Suppressor macrophage treated with lipopolysaccharide for 1 hour (primary cell): ENCODE data around the gene ZNF765.
A peak's percentile ranks its signal among the peaks of the same experiment; 100 is the strongest.
"Not testable (repeated sequence)": the region's sequence is repeated elsewhere in the genome, so short reads cannot be mapped to it uniquely, and the experiment has no call there.

ENCODE experiments used
- DNase-seq, 3 donors: peaks; one replicate each; pipeline ENCODE4 v3.0.0-alpha.2; 2020 to 2022

The ZNF765 gene

DNA sequence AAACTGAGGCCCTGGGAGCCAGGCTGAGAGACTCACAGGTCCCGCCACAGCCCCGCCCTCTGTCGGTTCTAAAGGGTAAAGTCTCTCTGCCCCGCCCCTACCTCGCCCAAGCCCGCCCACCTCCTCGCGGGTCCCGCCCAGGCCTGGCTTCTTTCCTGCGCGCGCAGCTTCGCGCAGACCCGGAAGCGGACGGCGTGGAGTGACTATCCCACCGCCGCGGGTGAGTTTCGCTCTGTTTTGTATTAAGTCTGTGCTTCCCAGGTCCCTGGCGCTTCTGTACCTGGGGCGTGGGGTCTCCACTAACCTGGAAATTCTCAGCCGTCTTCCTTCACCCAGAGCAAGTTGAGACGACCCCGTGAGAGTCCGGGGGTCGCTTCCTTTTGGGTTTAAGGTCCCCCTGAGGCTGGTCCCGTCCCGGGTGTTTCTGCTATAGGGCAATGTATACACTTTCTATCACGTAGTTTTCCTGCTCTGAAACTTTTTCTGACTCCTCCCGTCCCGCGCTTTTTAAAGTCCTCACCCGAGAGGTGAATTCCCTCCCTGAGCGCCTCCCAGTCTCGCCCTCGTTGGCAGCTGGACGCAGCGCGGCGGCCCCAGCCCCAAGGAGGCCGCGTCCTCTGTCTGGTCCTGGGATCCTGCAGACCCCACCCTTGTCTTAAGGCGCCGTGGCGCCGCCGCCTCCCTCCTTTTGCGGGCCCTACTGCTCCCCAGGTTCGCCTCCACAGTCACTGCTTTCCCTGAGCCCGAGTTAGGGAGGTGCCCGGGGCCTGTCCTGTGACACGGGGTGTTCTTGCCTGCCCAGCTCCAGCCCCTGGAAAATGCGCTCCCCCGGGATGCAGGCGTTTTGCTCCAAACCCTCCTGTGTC is at the start of gene ZNF765:
Gene ZNF765 (plus strand): TSS at position 176 of the 866 bp plus-strand sequence. CDS start 2,867 bp downstream, outside the sequence.
- peak; percentile 93 to 99 (median 98) for DNase-seq

DNA sequence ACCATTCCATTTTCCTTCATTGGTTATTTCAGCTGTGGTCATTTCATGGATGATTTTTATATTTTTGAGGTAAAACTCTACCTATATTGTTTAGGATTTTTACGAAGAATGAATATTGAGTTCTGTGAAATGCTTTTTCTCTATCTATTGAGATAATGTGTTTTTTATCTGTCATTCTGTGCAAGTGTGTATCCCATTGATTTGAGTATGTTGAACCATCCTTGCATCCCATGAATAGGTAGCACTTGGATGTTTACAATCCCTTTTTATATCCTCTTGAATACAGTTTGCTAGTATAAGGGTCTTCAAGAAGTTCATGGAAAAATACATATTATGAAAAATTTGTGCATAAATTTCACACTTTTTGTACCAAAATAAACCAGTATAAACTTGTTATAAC is 39.2 kb upstream of the ZNF765 start:
- no peak for DNase-seq

DNA sequence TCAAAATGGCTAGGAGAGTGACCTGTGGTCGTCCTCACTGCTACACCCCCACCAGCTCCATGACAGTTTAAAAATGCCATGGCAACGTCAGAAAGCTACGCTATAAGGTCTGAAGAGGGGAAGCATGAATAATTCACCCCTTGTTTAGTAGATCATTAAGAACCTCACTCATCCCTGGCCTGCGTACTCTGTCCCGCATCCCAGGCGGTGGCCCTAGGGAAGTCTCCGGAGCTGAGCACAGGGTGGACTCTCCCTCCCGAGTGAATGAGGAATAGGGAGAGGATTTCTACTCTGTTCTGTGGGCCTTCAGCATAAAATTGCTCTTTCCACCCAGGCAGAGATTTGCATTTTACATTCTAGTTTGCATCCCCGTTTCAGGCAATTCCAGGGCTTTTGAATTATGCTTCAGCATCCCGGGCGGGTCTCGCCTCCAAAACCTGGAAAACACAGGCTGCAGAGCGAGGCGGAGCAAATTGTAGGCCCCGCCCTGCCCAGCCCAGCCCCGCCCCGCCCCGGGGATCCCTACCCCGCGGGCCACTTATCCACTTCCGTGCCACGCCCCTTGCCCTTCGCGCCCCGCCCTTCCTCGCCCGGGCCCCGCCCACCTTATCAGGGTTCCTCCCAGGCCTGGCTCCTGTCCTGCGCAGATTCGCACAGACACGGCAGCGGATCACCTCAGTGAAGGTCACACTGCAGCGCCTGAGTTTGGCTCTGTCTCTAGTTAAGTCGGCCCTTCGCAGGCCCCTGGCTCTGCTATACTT is 36.9 kb upstream of the ZNF765 start:
- no peak for DNase-seq

DNA sequence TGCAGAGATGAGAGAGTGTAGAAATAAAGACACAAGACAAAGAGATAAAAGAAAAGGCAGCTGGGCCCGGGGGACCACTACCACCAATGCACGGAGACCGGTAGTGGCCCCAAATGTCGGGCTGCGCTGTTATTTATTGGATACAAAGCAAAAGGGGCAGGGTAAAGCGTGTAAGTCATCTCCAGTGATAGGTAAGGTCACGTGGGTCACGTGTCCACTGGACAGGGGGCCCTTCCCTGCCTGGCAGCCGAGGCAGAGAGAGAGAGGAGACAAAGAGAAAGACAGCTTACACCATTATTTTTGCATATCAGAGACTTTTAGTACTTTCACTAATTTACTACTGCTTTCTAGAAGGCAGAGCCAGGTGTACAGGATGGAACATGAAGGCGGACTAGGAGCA is 34.9 kb upstream of the ZNF765 start:
- DNase-seq, result not testable (repeated sequence)

DNA sequence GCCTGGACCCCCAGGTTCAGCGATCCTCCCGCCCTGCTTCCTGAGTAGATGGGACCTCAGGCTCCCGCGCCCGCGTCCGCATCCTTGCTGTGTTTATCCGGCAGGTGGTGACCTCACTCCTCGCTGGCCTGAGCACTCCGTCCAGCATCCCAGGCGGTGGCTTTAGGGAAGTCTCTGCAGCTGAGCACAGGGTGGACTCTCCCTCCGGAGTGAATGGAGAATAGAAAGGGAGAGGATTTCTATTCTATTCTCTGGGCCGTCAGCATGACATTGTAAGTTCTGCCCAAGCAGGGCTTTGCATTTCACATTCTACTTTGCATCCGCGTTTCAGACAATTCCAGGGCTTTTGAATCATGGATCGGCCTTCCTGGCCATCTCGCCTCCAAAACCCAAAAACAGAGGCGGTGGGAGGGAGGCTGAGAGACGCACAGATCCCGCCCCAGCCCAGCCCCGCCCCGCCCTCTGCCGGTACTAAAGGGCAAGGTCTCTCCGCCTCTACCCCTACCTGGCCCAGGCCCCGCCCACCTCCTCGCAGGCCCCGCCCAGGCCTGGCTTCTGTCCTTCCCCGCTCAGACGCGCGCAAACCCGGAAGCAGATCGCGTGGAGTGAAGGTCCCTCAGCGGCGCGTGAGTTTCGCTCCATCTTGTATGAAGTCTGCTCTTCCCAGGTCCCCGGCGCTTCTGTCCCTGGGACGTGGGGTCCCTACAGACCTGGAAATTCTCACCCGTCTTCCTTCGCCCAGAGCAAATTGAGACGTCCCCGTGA is 29.6 kb upstream of the ZNF765 start, which contains the start of gene ZNF525:
Gene ZNF525 (plus strand): TSS at position 572 of the 765 bp plus-strand sequence. CDS start 6,577 bp downstream, outside the sequence.
- peak; percentile 90 to 96 (median 92) for DNase-seq

DNA sequence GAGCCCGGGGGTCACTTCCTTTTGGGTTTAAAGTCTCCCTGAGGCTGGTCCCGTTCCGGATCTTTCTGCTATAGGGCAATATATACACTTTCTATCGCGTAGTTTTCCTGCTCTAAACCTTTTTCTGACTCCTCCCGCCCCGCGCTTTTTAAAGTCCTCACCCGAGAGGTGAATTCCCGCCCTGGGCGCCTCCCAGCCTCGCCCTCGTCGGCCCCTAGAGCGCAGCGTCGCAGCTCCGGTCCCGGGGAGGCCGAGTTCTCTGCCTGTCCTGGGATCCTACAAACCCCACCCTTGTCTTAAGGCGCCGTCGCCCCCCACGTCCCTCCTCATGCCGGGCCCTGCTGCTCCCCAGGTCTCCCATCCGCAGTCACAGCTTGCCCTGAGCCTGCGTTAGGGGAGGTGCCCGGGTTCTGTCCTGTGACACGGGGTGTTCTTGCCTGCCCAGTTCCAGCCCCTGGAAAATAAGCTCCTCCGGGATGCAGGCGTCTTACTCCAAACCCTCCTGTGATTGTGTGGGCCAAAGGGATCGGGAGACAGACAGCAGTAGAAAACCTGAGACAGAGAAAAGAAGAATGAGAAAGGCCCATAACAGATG is 29.0 kb upstream of the ZNF765 start:
- peak; percentile 42 to 70 (median 46) for DNase-seq

DNA sequence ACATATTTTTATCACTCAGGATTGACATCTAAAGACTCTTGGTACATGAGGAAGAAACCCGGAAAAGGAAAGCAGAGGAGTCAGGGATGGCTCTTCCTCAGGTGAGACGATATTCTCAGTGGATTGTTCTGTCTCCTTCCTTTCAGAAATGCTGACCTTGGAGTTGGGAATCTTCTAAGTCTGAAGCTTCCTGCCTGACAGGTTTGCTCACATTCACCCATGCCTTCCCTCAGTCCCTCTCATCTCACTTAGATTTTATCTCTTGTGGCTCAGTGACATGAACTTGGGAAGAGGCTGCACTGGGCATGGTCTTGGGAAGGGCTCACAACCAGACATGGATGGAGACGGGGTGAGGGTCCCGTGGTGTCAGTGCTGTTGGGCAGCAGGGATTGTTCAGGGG is 22.8 kb upstream of the ZNF765 start:
- no peak for DNase-seq

DNA sequence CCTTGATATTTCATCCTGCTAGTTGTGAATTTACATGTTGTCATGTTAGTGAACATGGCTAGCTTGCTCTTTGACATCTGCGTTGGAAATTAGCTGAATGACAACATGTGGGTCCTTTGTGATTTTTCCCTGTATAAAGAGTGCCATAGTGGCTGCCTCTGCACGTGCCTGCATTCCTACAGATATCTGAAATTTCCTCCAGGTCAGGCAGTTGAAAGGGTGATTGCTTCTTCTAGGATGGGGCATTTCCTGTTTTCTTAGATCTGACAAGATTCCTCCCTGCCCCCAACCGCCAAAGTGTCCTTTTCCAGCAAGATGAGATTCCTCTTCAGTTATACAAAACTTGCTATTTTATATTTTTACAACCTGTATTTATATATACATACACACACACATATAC is 20.7 kb upstream of the ZNF765 start:
- DNase-seq, result no peak

DNA sequence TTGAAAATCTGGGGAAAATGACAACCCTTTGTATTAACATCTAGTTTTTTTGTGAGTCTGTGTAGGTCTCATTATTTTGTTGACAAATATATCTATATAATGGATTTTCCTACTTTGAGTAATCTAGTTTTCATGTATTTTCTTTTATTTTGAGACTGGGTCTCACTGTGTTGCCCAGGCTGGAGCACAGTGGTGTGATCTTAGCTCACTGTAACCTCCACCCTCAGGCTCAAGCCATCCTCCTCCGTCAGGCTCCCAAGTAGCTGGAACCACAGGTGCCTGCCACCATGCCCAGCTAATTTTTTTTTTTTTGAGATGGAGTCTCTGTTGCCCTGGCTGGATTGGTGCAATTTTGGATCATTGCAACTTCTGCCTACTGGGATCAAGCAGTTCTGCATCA is 20.2 kb upstream of the ZNF765 start:
- DNase-seq, result no peak

DNA sequence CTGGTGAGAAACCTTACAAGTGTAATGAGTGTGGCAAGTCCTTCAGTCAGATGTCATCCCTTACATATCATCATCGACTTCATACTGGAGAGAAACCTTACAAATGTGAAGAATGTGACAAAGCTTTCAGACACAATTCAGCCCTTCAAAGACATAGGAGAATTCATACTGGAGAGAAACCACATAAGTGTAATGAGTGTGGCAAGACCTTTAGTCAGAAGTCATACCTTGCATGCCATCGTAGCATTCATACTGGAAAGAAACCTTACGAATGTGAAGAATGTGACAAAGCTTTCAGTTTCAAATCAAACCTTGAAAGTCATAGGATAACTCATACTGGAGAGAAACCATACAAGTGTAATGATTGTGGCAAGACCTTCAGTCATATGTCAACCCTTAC is 13.6 kb upstream of the ZNF765 start:
- no peak for DNase-seq

DNA sequence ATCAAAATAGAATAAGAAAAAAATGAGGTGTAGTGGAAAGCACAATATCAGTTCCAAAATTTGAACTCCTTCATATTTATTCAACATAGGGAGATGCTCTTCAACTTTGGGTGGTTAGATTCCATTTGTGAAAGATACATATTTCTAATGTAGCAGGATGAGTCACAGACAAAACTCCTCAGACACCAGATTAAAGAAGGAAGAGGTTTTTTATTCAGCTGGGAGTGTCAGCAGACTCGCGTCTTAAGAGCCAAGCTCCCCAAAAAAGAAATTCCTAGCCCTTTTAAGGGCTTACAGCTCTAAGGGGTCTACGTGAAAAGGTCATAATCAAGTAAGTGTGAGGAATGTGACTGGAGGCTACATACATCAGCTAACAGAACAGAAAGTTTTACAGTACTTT is 6.8 kb upstream of the ZNF765 start:
- DNase-seq, result no peak

DNA sequence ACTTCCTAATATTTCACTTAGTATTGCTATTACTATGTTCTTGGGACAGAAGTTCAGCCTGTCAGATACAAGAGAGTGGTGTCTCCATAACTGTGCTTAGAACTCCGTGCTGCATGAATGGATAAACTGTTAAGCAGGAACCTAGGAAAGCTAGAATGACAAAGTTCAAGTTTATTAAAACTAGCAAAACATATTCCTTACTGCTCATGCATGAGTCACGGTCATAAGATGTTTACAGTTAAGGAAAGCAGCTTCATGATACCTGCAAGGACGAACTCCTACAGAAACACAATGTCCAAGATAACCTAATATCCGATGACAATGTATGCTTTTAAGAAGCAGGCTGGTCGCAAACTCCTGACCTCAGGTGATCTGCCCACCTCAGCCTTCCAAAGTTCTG is 6.0 kb upstream of the ZNF765 start:
- no peak for DNase-seq

DNA sequence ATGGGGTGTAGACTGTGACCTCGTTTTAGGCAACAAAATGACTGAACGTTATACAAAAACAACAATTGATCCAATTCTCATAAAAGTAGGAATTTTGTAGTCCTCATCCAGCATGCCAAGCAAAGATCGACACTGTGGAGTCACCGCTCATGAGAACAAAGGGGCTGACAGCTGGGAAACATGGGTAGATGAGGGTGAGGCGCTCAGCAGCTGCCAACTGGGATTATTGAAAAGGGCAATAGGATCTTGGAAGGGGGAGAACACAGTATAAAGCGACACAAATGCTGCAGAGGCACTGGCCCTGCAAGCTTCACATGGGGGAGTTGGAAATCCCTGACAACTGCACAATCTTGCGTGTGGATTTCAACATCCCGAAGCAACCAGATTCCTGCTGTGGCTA is 5.4 kb upstream of the ZNF765 start:
- DNase-seq, result no peak

DNA sequence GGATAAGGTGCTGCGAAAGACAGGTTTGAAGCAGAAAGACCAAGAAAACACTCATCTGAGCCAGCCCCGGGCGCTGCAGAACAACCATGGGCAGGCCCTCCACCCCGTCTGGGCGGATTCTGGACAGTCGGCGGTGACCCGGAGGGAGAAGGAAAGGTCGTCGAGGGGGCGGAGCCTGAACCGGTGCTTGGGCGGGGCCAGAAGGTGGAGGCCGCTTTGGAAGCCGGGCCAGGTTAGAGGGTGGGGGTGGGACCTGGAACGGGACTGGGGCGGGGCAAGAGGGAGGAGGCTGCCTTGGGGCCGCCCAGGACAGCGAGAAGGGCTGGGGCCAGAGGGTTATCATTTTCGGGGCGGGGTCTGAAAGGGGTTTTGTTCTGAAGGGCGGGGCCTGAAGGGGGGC is 5.0 kb upstream of the ZNF765 start:
- DNase-seq, result no peak

DNA sequence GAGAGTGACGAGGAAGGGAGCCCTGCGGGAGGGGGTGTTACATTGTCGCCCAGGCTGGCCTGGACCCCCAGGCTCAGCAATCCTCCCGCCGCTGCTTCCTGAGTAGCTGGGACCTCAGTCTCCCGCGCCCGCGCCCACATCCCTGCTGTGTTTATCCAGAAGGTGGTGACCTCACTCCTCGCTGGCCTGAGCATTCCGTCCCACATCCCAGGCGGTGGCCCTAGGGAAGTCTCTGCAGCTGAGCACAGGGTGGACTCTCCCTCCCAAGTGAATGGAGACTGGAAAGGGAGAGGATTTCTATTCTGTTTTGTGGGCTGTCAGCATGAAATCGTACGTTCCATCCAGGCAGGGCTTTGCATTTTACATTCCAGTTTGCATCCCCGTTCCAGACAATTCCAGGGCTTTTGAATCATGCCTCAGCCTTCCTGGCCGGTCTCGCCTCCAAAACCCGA is 401 bp upstream of the ZNF765 start:
- DNase-seq, result peak; percentile 27 to 54 (median 39)

DNA sequence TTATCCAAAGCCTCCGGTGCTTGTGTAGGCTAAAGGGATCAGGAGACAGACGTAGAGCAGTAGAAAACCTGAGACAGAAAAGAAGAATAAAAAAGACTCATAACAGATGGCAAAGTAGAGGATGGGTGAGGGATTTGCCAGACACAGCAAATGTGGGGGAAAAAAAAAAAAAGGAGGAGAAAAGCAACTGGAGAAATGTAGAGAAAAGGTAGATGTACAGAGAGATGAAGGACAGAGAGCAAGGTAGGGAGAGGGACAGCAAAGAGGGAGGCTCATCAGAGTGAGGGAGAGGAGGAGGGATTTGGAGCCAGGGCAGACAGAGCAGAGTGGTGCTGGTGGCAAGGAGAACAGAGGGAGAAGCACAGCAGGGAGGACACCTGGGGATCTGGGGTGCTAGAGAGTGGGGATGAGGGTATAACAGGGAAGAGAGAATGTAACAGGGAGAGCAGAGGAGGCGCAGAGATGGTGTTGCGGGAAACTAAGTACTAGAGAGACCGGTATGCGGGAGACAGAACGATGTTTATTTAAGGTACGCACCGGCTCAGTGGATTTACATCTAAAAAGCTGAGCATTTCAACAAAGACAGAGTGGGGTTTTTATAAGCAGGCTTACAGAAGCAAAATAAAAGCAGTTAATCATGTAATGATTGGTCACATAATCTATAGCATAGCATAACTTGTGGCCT is 1.0 kb downstream of the ZNF765 start:
- DNase-seq, result not testable (repeated sequence)

DNA sequence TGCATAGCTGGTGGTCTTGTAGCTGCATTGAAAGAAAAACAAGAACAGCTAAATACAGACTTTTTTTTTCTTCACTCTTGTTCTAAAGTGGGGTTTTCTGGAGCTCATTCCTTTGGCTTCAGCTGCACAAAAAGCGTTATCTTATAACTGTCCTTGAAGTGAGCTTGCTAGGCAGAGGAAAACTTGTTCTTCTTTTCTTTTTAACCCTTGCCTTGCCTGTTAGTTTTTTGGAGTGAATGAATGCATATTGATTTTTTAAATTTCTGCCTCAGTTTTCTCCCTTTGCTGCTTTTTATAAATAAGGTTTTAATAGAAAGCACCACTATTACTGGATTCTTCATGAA is 1.5 kb downstream of the ZNF765 start:
- no peak for DNase-seq

DNA sequence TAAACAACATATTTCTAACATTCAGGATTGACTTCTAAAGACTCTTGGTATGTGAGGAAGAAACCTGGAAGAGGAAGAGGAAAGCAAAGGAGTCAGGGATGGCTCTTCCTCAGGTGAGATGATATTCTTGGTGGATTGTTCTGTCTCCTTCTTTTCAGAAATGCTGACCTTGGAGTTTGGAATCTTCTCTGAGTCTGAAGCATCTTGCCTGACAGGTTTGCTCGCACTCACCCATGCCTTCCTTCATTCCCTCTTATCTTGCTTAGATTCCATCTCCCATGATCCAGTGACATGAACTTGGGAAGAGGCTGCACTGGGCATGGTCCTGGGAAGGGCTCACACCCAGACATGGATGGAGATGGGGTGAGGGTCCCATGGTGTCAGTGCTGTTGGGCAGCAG is 3.0 kb downstream of the ZNF765 start:
- DNase-seq, result not testable (repeated sequence)

DNA sequence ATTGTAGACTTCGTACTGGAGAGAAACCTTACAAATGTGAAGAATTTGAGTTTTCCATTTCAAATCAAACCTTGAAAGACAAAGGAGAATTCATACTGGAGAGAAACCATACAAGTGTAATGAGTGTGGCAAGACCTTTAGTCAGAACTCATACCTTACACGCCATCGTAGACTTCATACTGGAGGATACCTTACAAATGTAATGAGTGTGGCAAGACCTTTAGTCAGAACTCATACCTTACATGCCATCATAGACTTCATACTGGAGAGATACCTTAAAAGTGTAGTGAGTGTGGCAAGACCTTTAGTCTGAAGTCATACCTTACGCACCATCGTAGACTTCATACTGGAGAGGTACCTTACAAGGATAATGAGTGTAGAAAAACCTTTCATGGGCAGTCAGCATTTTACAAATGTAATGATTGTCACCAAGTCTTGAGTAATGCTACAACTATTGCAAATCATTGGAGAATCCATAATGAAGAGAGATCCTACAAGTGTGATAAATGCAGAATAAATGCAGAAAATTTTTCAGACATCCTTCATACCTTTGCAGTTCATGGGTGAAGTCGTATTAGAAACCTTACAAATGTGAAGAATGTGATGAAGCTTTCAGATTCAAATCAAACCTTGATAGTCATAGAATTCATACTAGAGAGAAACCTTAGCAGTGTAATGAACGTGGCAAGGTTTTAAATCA is 14.7 kb downstream of the ZNF765 start:
- DNase-seq, result no peak

DNA sequence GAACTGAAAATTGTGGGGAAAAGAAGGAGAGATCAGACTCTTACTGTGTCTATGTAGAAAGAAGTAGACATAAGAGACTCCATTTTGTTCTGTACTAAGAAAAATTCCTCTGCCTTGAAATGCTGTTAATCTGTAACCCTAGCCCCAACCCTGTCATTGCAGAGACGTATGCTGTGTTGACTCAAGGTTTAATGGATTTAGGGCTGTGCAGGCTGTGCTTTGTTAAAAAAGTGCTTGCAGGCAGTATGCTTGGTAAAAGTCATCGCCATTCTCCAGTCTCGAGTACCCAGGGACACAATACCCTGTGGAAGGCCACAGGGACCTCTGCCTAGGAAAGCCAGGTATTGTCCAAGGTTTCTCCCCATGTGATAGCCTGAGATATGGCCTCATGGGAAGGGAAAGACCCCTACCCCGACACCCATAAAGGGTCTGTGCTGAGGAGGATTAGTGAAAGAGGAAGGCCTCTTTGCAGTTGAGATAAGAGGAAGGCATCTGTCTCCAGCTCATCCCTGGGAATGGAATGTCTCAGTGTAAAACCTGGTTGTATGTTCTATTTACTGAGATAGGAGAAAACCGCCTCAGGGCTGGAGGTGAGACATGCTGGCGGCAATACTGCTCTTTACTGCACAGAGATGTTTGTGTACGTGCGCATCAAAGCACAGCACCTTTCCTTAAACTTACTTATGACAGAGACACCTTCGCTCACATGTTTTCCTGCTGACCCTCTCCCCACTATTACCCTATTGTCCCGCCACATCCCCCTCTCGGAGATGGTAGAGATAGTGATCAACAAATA is 25.8 kb downstream of the ZNF765 start:
- not testable (repeated sequence) for DNase-seq

DNA sequence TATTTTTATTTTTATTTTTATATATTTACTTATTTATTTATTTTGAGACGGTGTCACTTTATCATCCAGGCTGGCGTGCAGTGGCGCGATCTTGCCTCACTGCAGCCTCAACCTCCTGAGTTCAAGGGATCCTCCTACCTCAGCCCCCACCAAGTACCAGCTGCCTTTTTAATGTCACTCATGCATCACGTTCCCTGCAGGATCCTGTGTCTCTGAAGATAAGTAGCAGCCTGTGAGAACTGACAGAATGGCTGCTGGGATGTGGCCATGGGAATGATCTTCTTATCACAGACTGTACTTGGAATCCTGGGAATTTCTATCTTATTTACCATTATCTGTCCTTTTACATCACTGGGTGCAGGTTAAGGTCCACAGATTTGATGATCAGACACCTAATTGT is 27.6 kb downstream of the ZNF765 start:
- DNase-seq, result no peak
